Measurements from ENCODE around the gene PKDCC. TPM values are rescaled to one million over a fixed set of nuclear protein-coding genes. Genes with fewer than 3 reads are reported as not detected.

PKDCC gene
- total RNA-seq, 1 experiment from 2014 or later: 322 TPM

GRCh38 chr2:42067521-42067920, 19.7 kb downstream of the PKDCC start:
- Histone ChIP-seq H3K27me3 (replicated peaks; ENCODE audit: control insufficient read depth, insufficient read depth, low read length) (no peaks in the 10 kb centered on the region), H3K36me3 (ENCODE audit: control insufficient read depth, insufficient read depth, low read length) (no peaks in the 10 kb centered on the region), H3K9me3 (no peaks in the 10 kb centered on the region), H3K4me3 (ENCODE audit: low read depth, low read length) (no peak overlapping the region), H3K4me1 (peaks cover 64% of the 10 kb centered on the region)
- peaks cover 52% of the 10 kb centered on the region for H3K4me1 Mint-ChIP-seq (ENCODE audit: low read depth, unreplicated experiment)
- no peaks in the 10 kb centered on the region for H3K9me3 Mint-ChIP-seq (ENCODE audit: unreplicated experiment)
- no TSS peak for BruUV-seq (replicated peaks)
- ChIA-PET POLR2A (no interaction called here), CTCF (no interaction called here)
- peak overlapping the region; percentile 23 for H3K27ac Mint-ChIP-seq (ENCODE audit: unreplicated experiment)
- DNase-seq: no peak
- TF ChIP-seq, protein P1, sequence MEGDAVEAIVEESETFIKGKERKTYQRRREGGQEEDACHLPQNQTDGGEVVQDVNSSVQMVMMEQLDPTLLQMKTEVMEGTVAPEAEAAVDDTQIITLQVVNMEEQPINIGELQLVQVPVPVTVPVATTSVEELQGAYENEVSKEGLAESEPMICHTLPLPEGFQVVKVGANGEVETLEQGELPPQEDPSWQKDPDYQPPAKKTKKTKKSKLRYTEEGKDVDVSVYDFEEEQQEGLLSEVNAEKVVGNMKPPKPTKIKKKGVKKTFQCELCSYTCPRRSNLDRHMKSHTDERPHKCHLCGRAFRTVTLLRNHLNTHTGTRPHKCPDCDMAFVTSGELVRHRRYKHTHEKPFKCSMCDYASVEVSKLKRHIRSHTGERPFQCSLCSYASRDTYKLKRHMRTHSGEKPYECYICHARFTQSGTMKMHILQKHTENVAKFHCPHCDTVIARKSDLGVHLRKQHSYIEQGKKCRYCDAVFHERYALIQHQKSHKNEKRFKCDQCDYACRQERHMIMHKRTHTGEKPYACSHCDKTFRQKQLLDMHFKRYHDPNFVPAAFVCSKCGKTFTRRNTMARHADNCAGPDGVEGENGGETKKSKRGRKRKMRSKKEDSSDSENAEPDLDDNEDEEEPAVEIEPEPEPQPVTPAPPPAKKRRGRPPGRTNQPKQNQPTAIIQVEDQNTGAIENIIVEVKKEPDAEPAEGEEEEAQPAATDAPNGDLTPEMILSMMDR (IDR thresholded peaks at IDR 0.05; ENCODE audit: insufficient read depth in 1 of 2, low read depth in 1 of 2, low read length in 1 of 2, severe bottlenecking in 1 of 2, unreplicated experiment in 1 of 2): no peak
- intact Hi-C loops (cut with micrococcal nuclease; ENCODE audit: unreplicated experiment): no loop called here
- no peak overlapping the region for H3K4me3 Mint-ChIP-seq (ENCODE audit: unreplicated experiment)
- H3K36me3 Mint-ChIP-seq (ENCODE audit: insufficient read depth, unreplicated experiment): peaks cover 12% of the 10 kb centered on the region
- no peaks in the 10 kb centered on the region for H3K27me3 Mint-ChIP-seq (ENCODE audit: insufficient read depth, unreplicated experiment)

GRCh38 chr2:42068571-42069178, 20.9 kb downstream of the PKDCC start:
- TF ChIP-seq, protein P1 (IDR thresholded peaks at IDR 0.05; ENCODE audit: insufficient read depth in 1 of 2, low read depth in 1 of 2, low read length in 1 of 2, severe bottlenecking in 1 of 2, unreplicated experiment in 1 of 2): no peak
- Mint-ChIP-seq H3K27me3 (ENCODE audit: insufficient read depth, unreplicated experiment) (no peaks in the 10 kb centered on the region), H3K9me3 (ENCODE audit: unreplicated experiment) (peaks cover 2% of the 10 kb centered on the region), H3K4me3 (ENCODE audit: unreplicated experiment) (no peak overlapping the region), H3K36me3 (ENCODE audit: insufficient read depth, unreplicated experiment) (peaks cover 9% of the 10 kb centered on the region), H3K4me1 (ENCODE audit: low read depth, unreplicated experiment) (peaks cover 54% of the 10 kb centered on the region), H3K27ac (ENCODE audit: unreplicated experiment) (peak overlapping the region; percentile 23)
- no peaks in the 10 kb centered on the region for H3K27me3 ChIP-seq (replicated peaks; ENCODE audit: control insufficient read depth, insufficient read depth, low read length)
- ChIA-PET POLR2A (interaction anchor here (0.5 kb wide), 1 partner anchor 23 kb away, joined by 3 read pairs; no protein-coding TSS in a partner anchor), CTCF (interaction anchor here (0.7 to 1.3 kb wide), 4 partner anchors 18 to 215 kb away, joined by 3 to 7 read pairs (median 4); partner anchors contain the start of gene PKDCC)
- peaks cover 61% of the 10 kb centered on the region for H3K4me1 ChIP-seq
- no peak for DNase-seq
- no peaks in the 10 kb centered on the region for H3K9me3 ChIP-seq
- H3K36me3 ChIP-seq (ENCODE audit: control insufficient read depth, insufficient read depth, low read length): no peaks in the 10 kb centered on the region
- no peak overlapping the region for H3K4me3 ChIP-seq (ENCODE audit: low read depth, low read length)
- intact Hi-C loops (cut with micrococcal nuclease; ENCODE audit: unreplicated experiment): no loop called here
- no TSS peak for BruUV-seq (replicated peaks)

GRCh38 chr2:42069568-42069967, 21.7 kb downstream of the PKDCC start:
- peaks cover 6% of the 10 kb centered on the region for H3K9me3 Mint-ChIP-seq (ENCODE audit: unreplicated experiment)
- no TSS peak for BruUV-seq (replicated peaks)
- no peak overlapping the region for H3K4me3 ChIP-seq (ENCODE audit: low read depth, low read length)

More at GRCh38 chr2:42069568-42069967, 21.7 kb downstream of the PKDCC start:
- H3K9me3 ChIP-seq: no peaks in the 10 kb centered on the region
- intact Hi-C loops (cut with micrococcal nuclease; ENCODE audit: unreplicated experiment): no loop called here
- CTCF ChIA-PET: interaction anchor here (1.1 to 1.3 kb wide), 3 partner anchors 17 to 216 kb away, joined by 3 to 7 read pairs (median 5); partner anchors contain the start of gene PKDCC
- Mint-ChIP-seq H3K4me1 (ENCODE audit: low read depth, unreplicated experiment) (peaks cover 51% of the 10 kb centered on the region), H3K4me3 (ENCODE audit: unreplicated experiment) (no peak overlapping the region), H3K27me3 (ENCODE audit: insufficient read depth, unreplicated experiment) (no peaks in the 10 kb centered on the region), H3K27ac (ENCODE audit: unreplicated experiment) (peak overlapping the region; percentile 21), H3K36me3 (ENCODE audit: insufficient read depth, unreplicated experiment) (peaks cover 2% of the 10 kb centered on the region)
- H3K36me3 ChIP-seq (ENCODE audit: control insufficient read depth, insufficient read depth, low read length): no peaks in the 10 kb centered on the region
- peaks cover 57% of the 10 kb centered on the region for H3K4me1 ChIP-seq
- DNase-seq: no peak
- no peaks in the 10 kb centered on the region for H3K27me3 ChIP-seq (replicated peaks; ENCODE audit: control insufficient read depth, insufficient read depth, low read length)
- POLR2A ChIA-PET: no interaction called here
- TF ChIP-seq, protein P1 (IDR thresholded peaks at IDR 0.05; ENCODE audit: insufficient read depth in 1 of 2, low read depth in 1 of 2, low read length in 1 of 2, severe bottlenecking in 1 of 2, unreplicated experiment in 1 of 2): no peak
